Ovary (tissue), 9 donors: ENCODE data around the gene TULP4. TPM values are rescaled to one million over a fixed set of nuclear protein-coding genes. Genes with fewer than 3 reads are reported as not detected.
"Not testable (repeated sequence)": the region's sequence is repeated elsewhere in the genome, so short reads cannot be mapped to it uniquely, and the experiment has no call there.

Source experiments
- DNase-seq, 5 donors: peaks; one replicate each; pipeline ENCODE4 v3.0.0-alpha.2; 2019 to 2020
- H3K27ac ChIP-seq, 2 donors: fragments of 200-600 bp; one replicate each; pipeline versions ENCODE4 v1.5.1 to v1.8.0; 2019 to 2022
- H3K27me3 ChIP-seq: fragments of 200-600 bp; one replicate; pipeline ENCODE4 v1.8.0; 2022
- H3K36me3 ChIP-seq: fragments of 200-600 bp; sonication (generic); one replicate; pipeline ENCODE4 v1.5.1; 2019
- H3K4me1 ChIP-seq: one replicate; pipeline ENCODE4 v1.8.1; 2013; ENCODE audit warnings: mild to moderate bottlenecking, moderate library complexity; ENCODE audit not compliant: insufficient read depth
- H3K4me3 ChIP-seq: fragments of 200-600 bp; sonication (generic); one replicate; pipeline ENCODE4 v1.5.1; 2017
- H3K9me3 ChIP-seq, 2 donors: fragments of 200-600 bp in 1 of 2; sonication (generic) in 1 of 2; one replicate each; pipeline versions ENCODE4 v1.5.1 to v1.8.1; 2013 to 2019; ENCODE audit warnings: mild to moderate bottlenecking in 1 of 2, moderate library complexity in 1 of 2
- EP300 ChIP-seq: sonication (generic); formaldehyde crosslinking; IDR thresholded peaks from one replicate; pipeline ENCODE4 v1.6.1; 2017; ENCODE audit warnings: antibody characterized with exemption
- POLR2A ChIP-seq: fragments of 450-650 bp; IDR thresholded peaks from one replicate; pipeline ENCODE4 v1.6.1; 2017; ENCODE audit warnings: antibody characterized with exemption, mild to moderate bottlenecking, moderate library complexity
- WGBS, 3 donors: extraction: QIAGEN DNeasy Blood & Tissue Kit in 1 of 3; methylation state at CpG; one replicate each; pipeline versions ENCODE4 v1.1.5 to v1.1.7; 2013 to 2017; 5-methylcytosine and 5-hydroxymethylcytosine counted together
- intact Hi-C, 4 donors: fragments of 100-400 bp; cut with DNase I; formaldehyde crosslinking; loops; one replicate each; pipeline versions ENCODE4 v1.11.0 to v1.15.1; 2022 to 2023
- polyA plus RNA-seq, 2 donors: library from polyadenylated mRNA; stranded (reverse); fragments of 200-250 nt in 1 of 2; fragments of 350-450 nt in 1 of 2; fragmentation: Illumina TruSeq in 1 of 2; extraction: RNeasy Lipid Tissue Mini Kit (QIAGEN cat#74804) in 1 of 2; gene quantifications; one replicate each; pipeline ENCODE4 v1.2.3, GENCODE V29; 2013 to 2014
- total RNA-seq, 7 donors: library from RNA; depleted of rRNA in 2 of 7; stranded (reverse); fragments of >200 nt in 2 of 7; fragmentation: NEBNext Ultra II Directional in 3 of 7; extraction: Animal tissue kit (Norgen Biotek cat#: 25700) in 3 of 7; gene quantifications; one replicate each; pipeline versions ENCODE4 v1.1.0 to v1.2.4, GENCODE V29; 2016 to 2023
- TF ChIP-seq, protein P1 (sequence below), 3 donors: fragments of 450-650 bp in 2 of 3; fragments of 200-600 bp in 1 of 3; IDR thresholded peaks; one replicate each; pipeline versions ENCODE4 v1.5.1 to v1.8.0; 2016 to 2022; ENCODE audit warnings: antibody characterized with exemption in 3 of 3, mild to moderate bottlenecking in 1 of 3
- donor health status: DM: no; HTN: no; CAD: no; lungs with moderate emphysema.
- donor health status: DM: no; HTN: no; CAD: no.
- donor health status: Bipolar disorder and iron deficiency.
- donor health status: DM: yes; HTN: yes; CAD: no.
- donor health status: DM: no; HTN: no; CAD: no.
- donor health status: DM: yes; HTN: yes; CAD: no.

TULP4 gene
- total and polyA plus RNA-seq, 9 donors = 7.5 to 152 (median 92.6) TPM

GRCh38 chr6:158554611-158555361, 242.5 kb downstream of the TULP4 start:
- intact Hi-C loops = no loop called here
- DNase-seq = no peak
- Histone ChIP-seq H3K4me1 (peaks cover 3% of the 10 kb centered on the region), H3K27me3 (no peaks in the 10 kb centered on the region), H3K27ac (no peak overlapping the region), H3K9me3 (no peaks in the 10 kb centered on the region), H3K36me3 (no peaks in the 10 kb centered on the region), H3K4me3 (no peak overlapping the region)
- TF ChIP-seq POLR2A = no peak
- no peak for TF ChIP-seq EP300
- TF ChIP-seq, protein P1, sequence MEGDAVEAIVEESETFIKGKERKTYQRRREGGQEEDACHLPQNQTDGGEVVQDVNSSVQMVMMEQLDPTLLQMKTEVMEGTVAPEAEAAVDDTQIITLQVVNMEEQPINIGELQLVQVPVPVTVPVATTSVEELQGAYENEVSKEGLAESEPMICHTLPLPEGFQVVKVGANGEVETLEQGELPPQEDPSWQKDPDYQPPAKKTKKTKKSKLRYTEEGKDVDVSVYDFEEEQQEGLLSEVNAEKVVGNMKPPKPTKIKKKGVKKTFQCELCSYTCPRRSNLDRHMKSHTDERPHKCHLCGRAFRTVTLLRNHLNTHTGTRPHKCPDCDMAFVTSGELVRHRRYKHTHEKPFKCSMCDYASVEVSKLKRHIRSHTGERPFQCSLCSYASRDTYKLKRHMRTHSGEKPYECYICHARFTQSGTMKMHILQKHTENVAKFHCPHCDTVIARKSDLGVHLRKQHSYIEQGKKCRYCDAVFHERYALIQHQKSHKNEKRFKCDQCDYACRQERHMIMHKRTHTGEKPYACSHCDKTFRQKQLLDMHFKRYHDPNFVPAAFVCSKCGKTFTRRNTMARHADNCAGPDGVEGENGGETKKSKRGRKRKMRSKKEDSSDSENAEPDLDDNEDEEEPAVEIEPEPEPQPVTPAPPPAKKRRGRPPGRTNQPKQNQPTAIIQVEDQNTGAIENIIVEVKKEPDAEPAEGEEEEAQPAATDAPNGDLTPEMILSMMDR (IDR thresholded peaks at IDR 0.05) = no peak
- 9 to 47% (median 18%) methylated on average over 4 of the region's 4 CpGs for WGBS, 3 donors

GRCh38 chr6:158556113-158556512, 243.8 kb downstream of the TULP4 start:
- H3K27ac ChIP-seq = no peak overlapping the region
- WGBS, 3 donors = 20 to 38% (median 31%) methylated on average over 7 of the region's 7 CpGs
- H3K9me3 ChIP-seq = no peaks in the 10 kb centered on the region
- TF ChIP-seq, protein P1 (IDR thresholded peaks at IDR 0.05) = no peak
- TF ChIP-seq POLR2A (no peak), EP300 (no peak)
- no peaks in the 10 kb centered on the region for H3K36me3 ChIP-seq
- no peak for DNase-seq
- no peak overlapping the region for H3K4me3 ChIP-seq
- intact Hi-C loops = no loop called here
- no peaks in the 10 kb centered on the region for H3K27me3 ChIP-seq
- peaks cover 3% of the 10 kb centered on the region for H3K4me1 ChIP-seq

DNA sequence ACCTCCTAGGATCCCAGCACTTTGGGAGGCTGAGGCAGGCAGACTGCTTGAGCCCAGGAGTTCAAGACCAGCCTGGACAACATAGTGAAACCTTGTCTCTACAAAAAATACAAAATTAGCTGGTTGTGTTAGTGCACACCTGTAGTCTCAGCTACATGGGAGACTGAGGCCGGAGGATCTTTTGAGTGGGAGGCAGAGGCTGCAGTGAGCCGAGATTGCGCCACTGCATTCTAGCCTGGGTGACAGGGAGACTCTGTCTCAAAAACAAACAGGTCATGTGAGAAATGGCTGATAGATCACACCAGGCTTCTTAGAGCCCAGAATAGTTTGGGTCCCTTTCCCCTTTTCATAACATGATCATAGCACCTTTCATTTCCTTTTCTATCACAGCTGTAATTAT, 244.8 kb downstream of the TULP4 start:
- H3K4me3 ChIP-seq, H3K27ac ChIP-seq, H3K9me3 ChIP-seq, intact Hi-C loops, DNase-seq, H3K36me3 ChIP-seq, H3K27me3 ChIP-seq, H3K4me1 ChIP-seq: not testable (repeated sequence)
- 93 to 95% (median 93%) methylated on average over 3 of the region's 3 CpGs for WGBS, 3 donors

DNA sequence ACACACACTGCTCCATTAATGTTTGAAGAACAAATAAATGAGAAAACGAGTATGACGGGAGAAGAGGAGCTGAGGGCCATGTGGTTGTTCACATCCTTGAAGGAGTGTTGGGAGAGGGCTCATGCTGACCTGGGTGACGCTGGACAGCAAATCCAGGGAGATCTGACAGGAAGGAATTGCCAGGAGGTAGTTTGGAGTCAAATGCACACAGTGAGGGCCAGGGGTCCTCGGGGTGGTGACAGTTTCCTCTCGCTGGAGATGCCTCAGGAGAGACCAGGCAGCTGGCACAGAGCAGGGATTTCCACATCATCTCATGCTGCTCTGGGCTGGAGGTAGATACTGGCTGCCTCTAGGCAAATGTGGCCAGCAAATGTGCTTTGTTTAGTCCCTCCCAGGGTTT, 245.7 kb downstream of the TULP4 start:
- 79 to 84% (median 80%) methylated on average over 5 of the region's 5 CpGs for WGBS, 3 donors
- DNase-seq = no peak
- Histone ChIP-seq H3K27me3 (no peaks in the 10 kb centered on the region), H3K27ac (no peak overlapping the region), H3K36me3 (no peaks in the 10 kb centered on the region), H3K4me3 (no peak overlapping the region), H3K4me1 (peaks cover 6% of the 10 kb centered on the region), H3K9me3 (no peaks in the 10 kb centered on the region)
- intact Hi-C loops = no loop called here
- TF ChIP-seq POLR2A (no peak), EP300 (no peak)
- TF ChIP-seq, protein P1 (IDR thresholded peaks at IDR 0.05) = no peak

- no peaks in the 10 kb centered on the region for H3K27me3 ChIP-seq
- no peak overlapping the region for H3K27ac ChIP-seq
- peaks cover 6% of the 10 kb centered on the region for H3K4me1 ChIP-seq
- TF ChIP-seq EP300 = no peak
- TF ChIP-seq POLR2A = no peak
- TF ChIP-seq, protein P1 (IDR thresholded peaks at IDR 0.05) = no peak
- H3K36me3 ChIP-seq = no peaks in the 10 kb centered on the region
- WGBS, 3 donors = 94 to 96% (median 95%) methylated on average over 14 of the region's 14 CpGs
- intact Hi-C loops = no loop called here
- H3K4me3 ChIP-seq = no peak overlapping the region
- no peaks in the 10 kb centered on the region for H3K9me3 ChIP-seq
- no peak for DNase-seq
These were observed 246.4 kb downstream of the TULP4 start for GRCh38 chr6:158558415-158559306.
